GM12865 (cell line): ENCODE results near the gene ANKRD6.

Experiments
- DNase-seq: peaks from one replicate; pipeline ENCODE4 v3.0.0; 2010; ENCODE audit warnings: low read depth
- H3K4me3 ChIP-seq: 2 replicates; pipeline ENCODE4 v1.5.1; 2011; ENCODE audit warnings: mild to moderate bottlenecking, low read depth, low read length, control low read depth
- CTCF ChIP-seq: IDR thresholded peaks from 2 replicates; pipeline ENCODE4 v1.5.1; 2011; ENCODE audit warnings: low read length, control low read depth, low read depth, inconsistent platforms; ENCODE audit not compliant: insufficient read depth; ENCODE audit errors: missing control alignments

ANKRD6 gene

DNA sequence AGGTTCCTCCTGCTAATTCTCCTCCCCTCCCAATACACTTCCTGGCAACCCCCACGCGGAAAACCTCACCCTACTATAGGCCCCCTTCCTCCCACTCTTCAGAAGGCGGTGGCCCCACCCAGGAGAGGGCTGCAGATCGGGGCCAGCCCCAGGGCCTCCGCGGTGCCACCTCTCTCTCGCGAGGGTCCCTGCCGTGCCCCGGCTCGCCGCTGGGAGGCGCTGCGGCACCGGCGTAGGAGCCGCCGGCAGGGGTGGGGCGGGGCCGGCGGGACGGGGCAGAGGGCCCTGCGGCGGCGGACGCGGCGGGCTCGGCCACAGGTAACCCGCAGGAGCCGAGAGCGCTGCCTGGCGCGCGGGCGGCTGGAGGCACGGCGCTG is at the start of gene ANKRD6:
ANKRD6 (plus strand) TSS at position 278 of the 377 bp plus-strand sequence. CDS start 133,825 bp downstream, outside the sequence.
- H3K4me3 ChIP-seq, result peak within 1 kb of the TSS; percentile 58
- peak; percentile 82 for DNase-seq
- peak; percentile 87 for TF ChIP-seq CTCF

- no peak overlapping the region for H3K4me3 ChIP-seq
- TF ChIP-seq CTCF, result no peak
- DNase-seq, result peak; percentile 68
Measured at GRCh38 chr6:89385156-89385667, 47.7 kb upstream of the ANKRD6 start.

DNA sequence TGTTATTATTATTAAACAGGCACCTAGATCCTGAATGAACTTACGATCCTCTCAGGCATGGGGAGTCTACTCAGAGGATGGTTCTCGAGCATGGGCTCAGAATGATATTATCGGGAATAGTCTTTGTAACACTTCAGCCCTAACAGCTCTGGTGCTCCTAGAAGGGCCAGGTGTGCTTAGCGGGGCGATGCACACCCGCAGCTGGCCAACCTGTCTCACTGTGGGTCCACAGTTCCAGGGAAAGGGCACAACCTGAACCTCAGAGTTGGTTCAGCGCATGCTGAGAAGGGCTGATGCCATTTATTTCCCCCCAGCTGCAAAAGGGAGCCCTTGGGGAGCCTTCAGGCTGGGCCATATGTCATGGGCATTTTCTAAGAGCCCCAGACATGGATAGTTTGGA is 47.1 kb upstream of the ANKRD6 start:
- TF ChIP-seq CTCF, result no peak
- no peak for DNase-seq
- H3K4me3 ChIP-seq, result no peak overlapping the region

- no peak for DNase-seq
- H3K4me3 ChIP-seq, result peak overlapping the region; percentile 14
- TF ChIP-seq CTCF, result no peak
Measured at GRCh38 chr6:89386917-89387491, 45.9 kb upstream of the ANKRD6 start.

GRCh38 chr6:89387516-89388201 is 45.3 kb upstream of the ANKRD6 start:
- peak; percentile 91 for DNase-seq

GRCh38 chr6:89388846-89389245 is 44.1 kb upstream of the ANKRD6 start:
- TF ChIP-seq CTCF, result no peak
- no peak overlapping the region for H3K4me3 ChIP-seq
- no peak for DNase-seq

More at GRCh38 chr6:89387516-89388201, 45.3 kb upstream of the ANKRD6 start:
- peak overlapping the region; percentile 2; the same call in 1 of the 2 replicates for H3K4me3 ChIP-seq
- no peak for TF ChIP-seq CTCF
